ENCODE results near the gene VSX2.

Gene VSX2

GRCh38 chr14:74213907-74214803 lies 25.1 kb upstream of the VSX2 start:
- no peak for DNase-seq (ENCODE audit: low read depth)
- no peak for TF ChIP-seq CTCF (IDR thresholded peaks at IDR 0.05; ENCODE audit: insufficient read depth, low read depth, low read length, missing control alignments)
- no peak overlapping the region for H3K4me3 ChIP-seq (ENCODE audit: low read depth, low read length)

GRCh38 chr14:74216671-74217070 lies 22.6 kb upstream of the VSX2 start:
- TF ChIP-seq CTCF (IDR thresholded peaks at IDR 0.05; ENCODE audit: insufficient read depth, low read depth, low read length, missing control alignments) = no peak
- no peak overlapping the region for H3K4me3 ChIP-seq (ENCODE audit: low read depth, low read length)
- no peak for DNase-seq (ENCODE audit: low read depth)

- peak; percentile 76 for DNase-seq (ENCODE audit: low read depth)
- peak; percentile 97 for TF ChIP-seq CTCF (IDR thresholded peaks at IDR 0.05; ENCODE audit: insufficient read depth, low read depth, low read length, missing control alignments)
- no peak overlapping the region for H3K4me3 ChIP-seq (ENCODE audit: low read depth, low read length)
These were observed 21.4 kb upstream of the VSX2 start for GRCh38 chr14:74217672-74218448.

GRCh38 chr14:74218462-74218861 lies 20.8 kb upstream of the VSX2 start:
- H3K4me3 ChIP-seq (ENCODE audit: low read depth, low read length) = no peak overlapping the region
- no peak for TF ChIP-seq CTCF (IDR thresholded peaks at IDR 0.05; ENCODE audit: insufficient read depth, low read depth, low read length, missing control alignments)
- no peak for DNase-seq (ENCODE audit: low read depth)

- DNase-seq (ENCODE audit: low read depth) = no peak
- TF ChIP-seq CTCF (IDR thresholded peaks at IDR 0.05; ENCODE audit: insufficient read depth, low read depth, low read length, missing control alignments) = no peak
- H3K4me3 ChIP-seq (ENCODE audit: low read depth, low read length) = no peak overlapping the region
These were observed 19.7 kb upstream of the VSX2 start for GRCh38 chr14:74219277-74220205.

- H3K4me3 ChIP-seq (ENCODE audit: low read depth, low read length) = no peak overlapping the region
- DNase-seq (ENCODE audit: low read depth) = no peak
- TF ChIP-seq CTCF (IDR thresholded peaks at IDR 0.05; ENCODE audit: insufficient read depth, low read depth, low read length, missing control alignments) = no peak
These were observed 18.3 kb upstream of the VSX2 start for GRCh38 chr14:74220991-74221390.

All from GM12865 (cell line).